ENCODE results near the gene ATP2A1. TPM values are rescaled to one million over a fixed set of nuclear protein-coding genes. Genes with fewer than 3 reads are reported as not detected.
A peak's percentile ranks its signal among the peaks of the same experiment; 100 is the strongest.

Gene ATP2A1
- total and polyA plus RNA-seq, 12 donors: 0.05 to 1.2 (median 0.88) TPM; not detected in 1

- Histone ChIP-seq H3K4me1 (replicated peaks in 1 of 2) (peaks cover 0 to 7% of the 10 kb centered on the region in 2 donors), H3K27ac (peak within 1 kb of the TSS in 4 of 5 donors; percentile 55 to 79 (median 68)), H3K9me3 (replicated peaks in 1 of 3) (no peaks in the 10 kb centered on the region), H3K4me3 (peak within 1 kb of the TSS; percentile 50 to 78 (median 71)), H3K27me3 (no peaks in the 10 kb centered on the region), H3K36me3 (replicated peaks in 1 of 2) (peaks cover 0 to 24% of the 10 kb centered on the region in 2 donors)
- TF ChIP-seq POLR2A (IDR thresholded peaks at IDR 0.05): peak in 1 of 2 donors; percentile 25
- TF ChIP-seq CTCF (IDR thresholded peaks at IDR 0.05): no peak
- DNase-seq: peak; percentile 100
- 0 to 1% (median 0%) methylated on average over 35 to 79 of the region's 79 CpGs for WGBS, 4 donors
- intact Hi-C loops (cut with DNase I): no loop called here
Observed at GRCh38 chr16:28950648-28951409, 72.5 kb downstream of the ATP2A1 start, which contains the start of gene NFATC2IP. Gene NFATC2IP, plus strand, starts transcription at chr16:28950937. Its CDS starts 75 bp downstream, at chr16:28951012.

DNA sequence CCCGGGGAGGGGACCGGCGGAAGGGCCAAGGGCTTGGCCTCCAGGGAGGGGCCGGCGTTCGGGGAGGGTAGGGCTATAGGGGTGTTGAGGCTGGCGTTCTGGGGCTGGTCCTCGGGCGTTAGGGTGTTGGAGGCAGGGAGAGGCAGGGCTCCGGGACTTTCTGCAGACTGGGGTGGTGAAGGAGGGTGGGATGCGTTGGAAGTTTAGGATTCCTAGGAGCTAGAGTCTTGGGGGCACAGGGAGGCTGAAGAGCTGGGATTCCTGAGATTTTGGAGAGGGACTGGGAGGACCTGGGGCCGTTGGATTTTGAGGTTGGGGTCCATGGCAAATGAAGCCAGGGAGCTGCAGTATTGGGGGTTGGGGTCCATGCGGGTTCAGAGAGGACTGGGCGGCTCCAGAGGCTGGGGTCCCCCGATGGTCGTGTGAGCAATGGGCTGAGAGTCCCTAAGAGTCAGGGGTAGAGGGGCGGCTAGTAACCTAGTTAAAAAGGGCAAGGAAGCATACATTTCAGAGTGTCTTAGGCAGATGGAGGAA, 73.2 kb downstream of the ATP2A1 start:
- 0 to 3% (median 2%) methylated on average over 10 to 17 of the region's 17 CpGs for WGBS, 4 donors
- Histone ChIP-seq H3K27ac (peak overlapping the region in 4 of 5 donors; percentile 55 to 79 (median 68)), H3K27me3 (no peaks in the 10 kb centered on the region), H3K36me3 (replicated peaks in 1 of 2) (peaks cover 0 to 30% of the 10 kb centered on the region in 2 donors), H3K4me1 (replicated peaks in 1 of 2) (peaks cover 0 to 7% of the 10 kb centered on the region in 2 donors), H3K9me3 (replicated peaks in 1 of 3) (no peaks in the 10 kb centered on the region), H3K4me3 (peak overlapping the region; percentile 50 to 78 (median 71))
- no peak for TF ChIP-seq POLR2A (IDR thresholded peaks at IDR 0.05)
- TF ChIP-seq CTCF (IDR thresholded peaks at IDR 0.05): no peak
- peak in 2 of 7 donors; percentile 35 to 37 for DNase-seq
- intact Hi-C loops (cut with DNase I): no loop called here

Small RNA genes lying within 50 kb of the gene (microRNA-seq; reads per million reads assigned to microRNA genes)
- 0 reads per million in 3 donors for gene MIR4721

Small RNA genes lying within 50 kb of the gene (small RNA-seq; reads per million reads assigned to genes)
- 0 reads per million in 2 donors for gene RF00416

Other genes starting within 250 kb of the ATP2A1 start
- 1 to 10 TPM in 1 of 9 donors, not detected in 8; 1.8 TPM for gene NPIPB8, start 240.4 kb upstream of the ATP2A1 start, total RNA-seq
- gene NPIPB8, start 240.4 kb upstream of the ATP2A1 start, polyA plus RNA-seq: not detected
- 100 to 1,000 TPM in 8 of 9 donors, 10 to 100 TPM in 1; 99.7 to 575 (median 339) TPM for gene EIF3C, start 167.0 kb upstream of the ATP2A1 start, total RNA-seq
- gene EIF3C, start 167.0 kb upstream of the ATP2A1 start, polyA plus RNA-seq: 1,000 to 10,000 TPM in 2 of 3 donors, 100 to 1,000 TPM in 1; 459 to 3,047 (median 2,044) TPM
- gene NPIPB9, start 126.7 kb upstream of the ATP2A1 start, total RNA-seq: 1 to 10 TPM in 4 of 9 donors, under 1 TPM in 2, not detected in 3; 0.46 to 5.1 (median 1.4) TPM
- gene NPIPB9, start 126.7 kb upstream of the ATP2A1 start, polyA plus RNA-seq: under 1 TPM in 2 of 3 donors, not detected in 1; 0.47 to 0.97 TPM
- 100 to 1,000 TPM in 2 of 9 donors, 10 to 100 TPM in 7; 26.1 to 118 (median 87.3) TPM for gene ATXN2L, start 55.5 kb upstream of the ATP2A1 start, total RNA-seq
- gene ATXN2L, start 55.5 kb upstream of the ATP2A1 start, polyA plus RNA-seq: 100 to 1,000 TPM in 2 of 3 donors, 10 to 100 TPM in 1; 44.3 to 342 (median 126) TPM
- gene TUFM, start 32.1 kb upstream of the ATP2A1 start, total RNA-seq: 100 to 1,000 TPM; 144 to 239 (median 208) TPM
- 100 to 1,000 TPM; 173 to 323 (median 181) TPM for gene TUFM, start 32.1 kb upstream of the ATP2A1 start, polyA plus RNA-seq
- 100 to 1,000 TPM in 1 of 9 donors, 10 to 100 TPM in 8; 29.6 to 108 (median 55.0) TPM for gene SH2B1, start 14.6 kb upstream of the ATP2A1 start, total RNA-seq
- gene SH2B1, start 14.6 kb upstream of the ATP2A1 start, polyA plus RNA-seq: 100 to 1,000 TPM in 2 of 3 donors, 10 to 100 TPM in 1; 17.1 to 236 (median 119) TPM
- gene RABEP2, start 46.8 kb downstream of the ATP2A1 start, total RNA-seq: 100 to 1,000 TPM in 1 of 9 donors, 10 to 100 TPM in 8; 18.6 to 108 (median 47.3) TPM
- gene RABEP2, start 46.8 kb downstream of the ATP2A1 start, polyA plus RNA-seq: 100 to 1,000 TPM in 1 of 3 donors, 10 to 100 TPM in 1, 1 to 10 TPM in 1; 1.4 to 121 (median 57.1) TPM
- gene CD19, start 53.5 kb downstream of the ATP2A1 start, total RNA-seq: 1 to 10 TPM in 2 of 9 donors, under 1 TPM in 5, not detected in 2; 0.32 to 1.8 (median 0.51) TPM
- gene CD19, start 53.5 kb downstream of the ATP2A1 start, polyA plus RNA-seq: under 1 TPM; 0.26 to 0.88 (median 0.40) TPM
- 10 to 100 TPM in 8 of 9 donors, 1 to 10 TPM in 1; 7.7 to 23.9 (median 16.0) TPM for gene NFATC2IP, start 72.4 kb downstream of the ATP2A1 start, total RNA-seq
- gene NFATC2IP, start 72.4 kb downstream of the ATP2A1 start, polyA plus RNA-seq: 10 to 100 TPM; 10.4 to 25.2 (median 18.3) TPM
- 10 to 100 TPM; 18.0 to 64.2 (median 34.2) TPM for gene SPNS1, start 96.3 kb downstream of the ATP2A1 start, total RNA-seq
- 100 to 1,000 TPM in 2 of 3 donors, 1 to 10 TPM in 1; 8.3 to 168 (median 114) TPM for gene SPNS1, start 96.3 kb downstream of the ATP2A1 start, polyA plus RNA-seq
- 1 to 10 TPM in 6 of 9 donors, under 1 TPM in 2, not detected in 1; 0.42 to 5.2 (median 1.6) TPM for gene LAT, start 106.6 kb downstream of the ATP2A1 start, total RNA-seq
- gene LAT, start 106.6 kb downstream of the ATP2A1 start, polyA plus RNA-seq: 10 to 100 TPM in 2 of 3 donors, 1 to 10 TPM in 1; 1.8 to 50.5 (median 19.0) TPM

Measured in adrenal gland (tissue), 12 donors.